ENCODE measurements around the gene HELZ.
"Not testable (repeated sequence)": the region's sequence is repeated elsewhere in the genome, so short reads cannot be mapped to it uniquely, and the experiment has no call there.

Gene HELZ

DNA sequence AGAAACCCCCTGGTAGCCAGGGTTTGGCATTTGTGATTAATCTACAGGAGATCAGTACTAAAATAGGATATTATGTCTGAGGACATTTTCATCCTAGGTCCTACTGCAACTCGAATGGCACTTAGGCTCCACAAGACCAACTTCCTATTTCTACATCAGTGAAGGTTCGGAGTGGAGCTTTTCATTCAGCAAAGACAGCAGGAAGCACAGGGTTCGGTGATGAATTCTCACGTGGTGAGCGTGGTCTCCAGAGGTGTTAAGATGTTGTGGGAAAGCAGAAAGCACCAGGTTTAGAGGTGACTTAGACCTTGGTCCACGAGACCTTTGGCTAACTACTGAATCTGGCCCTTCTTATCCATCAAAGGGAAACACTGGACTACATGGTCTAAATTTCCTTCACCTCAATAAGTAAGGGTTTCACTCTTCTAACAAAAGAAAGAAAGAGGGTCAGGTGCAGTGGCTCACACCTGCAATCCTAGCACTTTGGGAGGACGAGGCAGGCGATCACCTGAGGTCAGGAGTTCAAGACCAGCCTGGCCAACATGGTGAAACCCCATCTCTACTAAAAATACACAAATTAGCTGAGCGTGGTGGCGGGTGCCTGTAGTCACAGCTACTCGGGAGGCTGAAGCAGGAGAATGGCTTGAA lies 13.9 kb upstream of the HELZ start:
- Mint-ChIP-seq H3K27me3 (ENCODE audit: low read depth, poor library complexity) (peaks cover 3% of the 10 kb centered on the region), H3K27ac (no peak overlapping the region), H3K4me1 (peaks cover 12% of the 10 kb centered on the region), H3K9me3 (peaks cover 11% of the 10 kb centered on the region), H3K36me3 (ENCODE audit: low read depth) (peaks cover 5% of the 10 kb centered on the region), H3K4me3 (no peak overlapping the region)
- TF ChIP-seq, protein P1, sequence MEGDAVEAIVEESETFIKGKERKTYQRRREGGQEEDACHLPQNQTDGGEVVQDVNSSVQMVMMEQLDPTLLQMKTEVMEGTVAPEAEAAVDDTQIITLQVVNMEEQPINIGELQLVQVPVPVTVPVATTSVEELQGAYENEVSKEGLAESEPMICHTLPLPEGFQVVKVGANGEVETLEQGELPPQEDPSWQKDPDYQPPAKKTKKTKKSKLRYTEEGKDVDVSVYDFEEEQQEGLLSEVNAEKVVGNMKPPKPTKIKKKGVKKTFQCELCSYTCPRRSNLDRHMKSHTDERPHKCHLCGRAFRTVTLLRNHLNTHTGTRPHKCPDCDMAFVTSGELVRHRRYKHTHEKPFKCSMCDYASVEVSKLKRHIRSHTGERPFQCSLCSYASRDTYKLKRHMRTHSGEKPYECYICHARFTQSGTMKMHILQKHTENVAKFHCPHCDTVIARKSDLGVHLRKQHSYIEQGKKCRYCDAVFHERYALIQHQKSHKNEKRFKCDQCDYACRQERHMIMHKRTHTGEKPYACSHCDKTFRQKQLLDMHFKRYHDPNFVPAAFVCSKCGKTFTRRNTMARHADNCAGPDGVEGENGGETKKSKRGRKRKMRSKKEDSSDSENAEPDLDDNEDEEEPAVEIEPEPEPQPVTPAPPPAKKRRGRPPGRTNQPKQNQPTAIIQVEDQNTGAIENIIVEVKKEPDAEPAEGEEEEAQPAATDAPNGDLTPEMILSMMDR (IDR thresholded peaks at IDR 0.05): no peak
- no peak for DNase-seq

DNA sequence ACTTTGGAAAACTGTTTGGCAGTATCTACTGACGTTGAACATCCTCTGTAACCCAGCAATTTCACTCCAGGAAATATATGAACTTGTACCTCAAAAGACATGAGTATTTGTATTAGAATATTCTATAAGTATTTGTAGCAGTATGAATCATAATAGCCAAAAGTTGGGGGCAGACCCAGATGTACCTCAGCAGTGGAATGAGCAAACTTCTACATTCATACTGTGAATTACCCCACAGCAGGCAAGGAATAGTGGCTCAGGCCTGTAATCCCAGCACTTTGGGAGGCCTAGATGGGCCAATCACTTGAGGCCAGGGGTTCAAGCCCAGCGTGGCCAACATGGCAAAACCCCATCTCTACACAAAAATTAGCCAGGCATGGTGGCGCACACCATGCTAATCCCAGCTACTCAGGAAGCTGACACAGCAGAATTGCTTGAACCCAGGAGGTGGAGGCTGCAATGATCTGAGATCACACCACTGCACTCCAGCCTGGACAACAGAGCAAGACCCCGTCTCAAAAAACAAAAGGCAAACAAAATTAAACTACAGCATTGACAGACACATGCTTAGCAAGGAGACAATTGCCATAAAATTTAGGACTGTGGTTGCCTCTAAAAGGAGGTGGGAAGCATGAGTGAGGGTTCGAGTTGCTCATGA lies 11.2 kb upstream of the HELZ start:
- no peak for DNase-seq

DNA sequence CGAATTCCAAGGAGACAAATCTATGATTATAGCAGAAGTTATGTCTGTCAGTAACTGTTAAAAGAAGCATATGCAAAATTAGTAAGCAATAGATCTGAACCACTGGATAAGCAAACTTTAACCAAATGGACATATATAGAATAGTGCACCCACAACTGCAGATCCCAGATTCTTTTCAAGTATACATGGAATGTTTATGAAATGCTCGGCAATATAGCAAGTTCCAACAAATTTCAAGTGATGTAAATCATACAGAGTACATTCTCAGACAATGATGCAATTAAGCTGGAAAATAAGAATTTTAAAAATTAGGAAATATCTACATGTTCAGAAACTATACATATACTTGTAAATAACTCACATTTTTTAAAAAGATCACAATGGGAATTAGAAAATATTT lies 8.4 kb upstream of the HELZ start:
- Mint-ChIP-seq H3K27ac (no peak overlapping the region), H3K27me3 (ENCODE audit: low read depth, poor library complexity) (peaks cover under 1% of the 10 kb centered on the region), H3K4me1 (peaks cover 6% of the 10 kb centered on the region)

More for the DNA sequence above, 11.2 kb upstream of the HELZ start:
- Mint-ChIP-seq H3K27me3 (ENCODE audit: low read depth, poor library complexity) (peaks cover 3% of the 10 kb centered on the region), H3K36me3 (ENCODE audit: low read depth) (peaks cover 5% of the 10 kb centered on the region), H3K4me3 (no peak overlapping the region), H3K27ac (no peak overlapping the region), H3K4me1 (peaks cover 6% of the 10 kb centered on the region), H3K9me3 (peaks cover 11% of the 10 kb centered on the region)
- TF ChIP-seq, protein P1 (IDR thresholded peaks at IDR 0.05): no peak

GRCh38 chr17:67251586-67251985 lies 6.6 kb upstream of the HELZ start:
- DNase-seq; H3K27ac Mint-ChIP-seq; H3K4me3 Mint-ChIP-seq; H3K36me3 Mint-ChIP-seq (ENCODE audit: low read depth): not testable (repeated sequence)
- peaks cover 11% of the 10 kb centered on the region for H3K9me3 Mint-ChIP-seq
- H3K4me1 Mint-ChIP-seq: peaks cover 11% of the 10 kb centered on the region
- H3K27me3 Mint-ChIP-seq (ENCODE audit: low read depth, poor library complexity): peaks cover 16% of the 10 kb centered on the region

More for the DNA sequence above, 8.4 kb upstream of the HELZ start:
- no peak for DNase-seq
- Mint-ChIP-seq H3K4me3 (no peak overlapping the region), H3K9me3 (peaks cover 11% of the 10 kb centered on the region), H3K36me3 (ENCODE audit: low read depth) (peaks cover 5% of the 10 kb centered on the region)
- TF ChIP-seq, protein P1 (IDR thresholded peaks at IDR 0.05): no peak

- H3K4me1 Mint-ChIP-seq: peaks cover 25% of the 10 kb centered on the region
These were observed 3.3 kb upstream of the HELZ start for GRCh38 chr17:67248291-67248690.

GRCh38 chr17:67247416-67247900 lies 2.5 kb upstream of the HELZ start:
- Mint-ChIP-seq H3K36me3 (ENCODE audit: low read depth) (no peaks in the 10 kb centered on the region), H3K27me3 (ENCODE audit: low read depth, poor library complexity) (peaks cover 20% of the 10 kb centered on the region), H3K27ac (no peak overlapping the region), H3K9me3 (no peaks in the 10 kb centered on the region), H3K4me3 (peak overlapping the region; percentile 85), H3K4me1 (peaks cover 33% of the 10 kb centered on the region)
- no peak for DNase-seq
- TF ChIP-seq, protein P1 (IDR thresholded peaks at IDR 0.05): no peak

More at GRCh38 chr17:67248291-67248690, 3.3 kb upstream of the HELZ start:
- H3K27ac Mint-ChIP-seq: no peak overlapping the region
- no peaks in the 10 kb centered on the region for H3K36me3 Mint-ChIP-seq (ENCODE audit: low read depth)
- TF ChIP-seq, protein P1 (IDR thresholded peaks at IDR 0.05): no peak
- DNase-seq: no peak
- no peaks in the 10 kb centered on the region for H3K9me3 Mint-ChIP-seq
- H3K27me3 Mint-ChIP-seq (ENCODE audit: low read depth, poor library complexity): peaks cover 20% of the 10 kb centered on the region
- peak overlapping the region; percentile 31 for H3K4me3 Mint-ChIP-seq
